Parathyroid adenoma (tissue), 2 donors: ENCODE measurements around the gene RNPEPL1.

Source experiments
- H2AFZ ChIP-seq: fragments of 300-600 bp; sonication (generic); one replicate; pipeline ENCODE4 v1.7.0; 2017; ENCODE audit warnings: antibody characterized with exemption, mild to moderate bottlenecking
- H3K27ac ChIP-seq: fragments of 300-600 bp; sonication (generic); one replicate; pipeline ENCODE4 v1.7.0; 2017
- H3K27me3 ChIP-seq: fragments of 300-600 bp; sonication (generic); one replicate; pipeline ENCODE4 v1.7.0; 2017; ENCODE audit warnings: low read length; ENCODE audit not compliant: control insufficient read depth, insufficient read depth
- H3K36me3 ChIP-seq: fragments of 300-600 bp; sonication (generic); one replicate; pipeline ENCODE4 v1.7.0; 2017; ENCODE audit warnings: low read length; ENCODE audit not compliant: control insufficient read depth, insufficient read depth
- H3K4me1 ChIP-seq: fragments of 300-600 bp; sonication (generic); one replicate; pipeline ENCODE4 v1.7.0; 2017; ENCODE audit warnings: control low read depth
- H3K4me2 ChIP-seq: fragments of 300-600 bp; sonication (generic); one replicate; pipeline ENCODE4 v1.7.0; 2017; ENCODE audit warnings: low read length
- H3K4me3 ChIP-seq: fragments of 300-600 bp; sonication (generic); one replicate; pipeline ENCODE4 v1.7.0; 2017; ENCODE audit warnings: low read depth, low read length
- H3K79me2 ChIP-seq: fragments of 300-600 bp; sonication (generic); one replicate; pipeline ENCODE4 v1.7.0; 2017; ENCODE audit warnings: control low read depth
- H3K9ac ChIP-seq: fragments of 300-600 bp; sonication (generic); one replicate; pipeline ENCODE4 v1.7.0; 2017; ENCODE audit warnings: mild to moderate bottlenecking
- H3K9me3 ChIP-seq: fragments of 300-600 bp; sonication (generic); one replicate; pipeline ENCODE4 v1.7.0; 2017; ENCODE audit warnings: low read length; ENCODE audit not compliant: control insufficient read depth
- TF ChIP-seq, protein P1 (sequence below): fragments of 300-600 bp; sonication (generic); IDR thresholded peaks from one replicate; pipeline ENCODE4 v1.7.0; 2017; ENCODE audit warnings: antibody characterized with exemption, mild to moderate bottlenecking
- donor health status: primary hyperparathyroidism.

The RNPEPL1 gene

DNA sequence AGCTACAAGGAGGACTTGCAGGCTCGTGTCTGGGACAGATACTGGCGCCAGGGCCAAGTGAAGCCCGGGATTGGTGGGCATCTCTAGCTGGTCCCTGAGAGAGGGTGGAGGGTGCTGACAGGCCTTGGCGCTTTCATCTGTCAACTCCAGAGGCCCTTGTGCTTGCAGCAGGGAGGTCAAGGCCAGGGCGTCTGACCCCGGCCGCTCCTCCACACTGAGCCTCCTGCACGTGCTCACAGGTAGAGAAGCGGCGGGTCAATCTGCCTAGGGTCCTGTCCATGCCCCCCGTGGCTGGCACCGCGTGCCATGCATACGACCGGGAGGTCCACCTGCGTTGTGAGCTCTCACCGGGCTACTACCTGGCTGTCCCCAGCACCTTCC lies 27.8 kb downstream of the RNPEPL1 start:
- Histone ChIP-seq H3K79me2 (peaks cover 12% of the 10 kb centered on the region), H3K4me2 (no peak overlapping the region), H3K27ac (no peak overlapping the region), H3K9me3 (no peaks in the 10 kb centered on the region), H3K27me3 (no peaks in the 10 kb centered on the region), H2AFZ (no peak overlapping the region), H3K4me1 (no peaks in the 10 kb centered on the region), H3K4me3 (no peak overlapping the region), H3K9ac (no peak overlapping the region), H3K36me3 (no peaks in the 10 kb centered on the region)
- TF ChIP-seq, protein P1, sequence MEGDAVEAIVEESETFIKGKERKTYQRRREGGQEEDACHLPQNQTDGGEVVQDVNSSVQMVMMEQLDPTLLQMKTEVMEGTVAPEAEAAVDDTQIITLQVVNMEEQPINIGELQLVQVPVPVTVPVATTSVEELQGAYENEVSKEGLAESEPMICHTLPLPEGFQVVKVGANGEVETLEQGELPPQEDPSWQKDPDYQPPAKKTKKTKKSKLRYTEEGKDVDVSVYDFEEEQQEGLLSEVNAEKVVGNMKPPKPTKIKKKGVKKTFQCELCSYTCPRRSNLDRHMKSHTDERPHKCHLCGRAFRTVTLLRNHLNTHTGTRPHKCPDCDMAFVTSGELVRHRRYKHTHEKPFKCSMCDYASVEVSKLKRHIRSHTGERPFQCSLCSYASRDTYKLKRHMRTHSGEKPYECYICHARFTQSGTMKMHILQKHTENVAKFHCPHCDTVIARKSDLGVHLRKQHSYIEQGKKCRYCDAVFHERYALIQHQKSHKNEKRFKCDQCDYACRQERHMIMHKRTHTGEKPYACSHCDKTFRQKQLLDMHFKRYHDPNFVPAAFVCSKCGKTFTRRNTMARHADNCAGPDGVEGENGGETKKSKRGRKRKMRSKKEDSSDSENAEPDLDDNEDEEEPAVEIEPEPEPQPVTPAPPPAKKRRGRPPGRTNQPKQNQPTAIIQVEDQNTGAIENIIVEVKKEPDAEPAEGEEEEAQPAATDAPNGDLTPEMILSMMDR: no peak

DNA sequence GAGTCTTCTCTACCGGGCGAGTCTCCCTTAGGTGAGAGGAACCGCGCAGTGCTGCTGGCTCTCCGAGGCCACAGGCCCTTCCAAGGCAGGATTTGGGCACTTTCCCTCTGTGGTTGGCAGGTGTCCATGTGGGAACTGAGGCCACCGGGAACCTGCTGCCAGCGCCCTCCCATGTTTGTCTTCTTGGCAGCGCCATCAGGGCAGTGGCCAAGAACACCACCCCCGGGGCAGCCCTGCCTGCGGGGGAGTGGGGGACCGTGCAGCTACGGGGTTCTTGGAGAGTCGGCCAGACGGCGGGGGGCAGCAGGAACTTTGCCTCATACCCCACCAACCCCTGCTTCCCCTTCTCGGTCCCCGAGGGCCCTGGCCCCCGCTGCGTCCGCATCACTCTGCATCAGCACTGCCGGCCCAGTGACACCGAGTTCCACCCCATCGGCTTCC lies 28.2 kb downstream of the RNPEPL1 start:
- Histone ChIP-seq H2AFZ (no peak overlapping the region), H3K4me2 (no peak overlapping the region), H3K9me3 (no peaks in the 10 kb centered on the region), H3K27me3 (no peaks in the 10 kb centered on the region), H3K79me2 (peaks cover 8% of the 10 kb centered on the region), H3K4me3 (no peak overlapping the region), H3K36me3 (no peaks in the 10 kb centered on the region), H3K4me1 (no peaks in the 10 kb centered on the region), H3K9ac (no peak overlapping the region), H3K27ac (no peak overlapping the region)
- TF ChIP-seq, protein P1: no peak

DNA sequence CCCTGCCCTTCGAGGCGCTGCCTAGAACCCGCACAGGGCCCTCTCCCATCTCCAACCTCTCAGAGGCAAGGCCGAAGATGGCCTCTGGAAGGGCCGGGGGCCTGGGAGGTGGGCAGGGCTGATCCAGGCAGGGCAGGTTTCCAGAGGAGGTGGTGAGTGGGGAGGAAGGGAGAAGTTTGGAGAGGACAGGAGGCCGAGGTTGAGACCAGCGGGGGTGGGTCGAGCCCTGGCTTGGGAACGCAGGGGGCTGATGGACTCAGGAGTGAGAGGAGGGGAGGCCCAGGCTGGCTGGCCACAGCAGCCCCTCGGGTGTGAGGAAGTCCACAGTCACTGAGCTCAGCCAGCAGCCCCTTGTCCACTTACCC lies 28.8 kb downstream of the RNPEPL1 start:
- no peak overlapping the region for H3K27ac ChIP-seq
- no peak overlapping the region for H3K4me2 ChIP-seq
- TF ChIP-seq, protein P1: no peak
- no peak overlapping the region for H2AFZ ChIP-seq
- H3K4me1 ChIP-seq: no peaks in the 10 kb centered on the region
- no peak overlapping the region for H3K9ac ChIP-seq
- peaks cover 5% of the 10 kb centered on the region for H3K79me2 ChIP-seq
- no peak overlapping the region for H3K4me3 ChIP-seq
- no peaks in the 10 kb centered on the region for H3K27me3 ChIP-seq
- no peaks in the 10 kb centered on the region for H3K36me3 ChIP-seq
- no peaks in the 10 kb centered on the region for H3K9me3 ChIP-seq

DNA sequence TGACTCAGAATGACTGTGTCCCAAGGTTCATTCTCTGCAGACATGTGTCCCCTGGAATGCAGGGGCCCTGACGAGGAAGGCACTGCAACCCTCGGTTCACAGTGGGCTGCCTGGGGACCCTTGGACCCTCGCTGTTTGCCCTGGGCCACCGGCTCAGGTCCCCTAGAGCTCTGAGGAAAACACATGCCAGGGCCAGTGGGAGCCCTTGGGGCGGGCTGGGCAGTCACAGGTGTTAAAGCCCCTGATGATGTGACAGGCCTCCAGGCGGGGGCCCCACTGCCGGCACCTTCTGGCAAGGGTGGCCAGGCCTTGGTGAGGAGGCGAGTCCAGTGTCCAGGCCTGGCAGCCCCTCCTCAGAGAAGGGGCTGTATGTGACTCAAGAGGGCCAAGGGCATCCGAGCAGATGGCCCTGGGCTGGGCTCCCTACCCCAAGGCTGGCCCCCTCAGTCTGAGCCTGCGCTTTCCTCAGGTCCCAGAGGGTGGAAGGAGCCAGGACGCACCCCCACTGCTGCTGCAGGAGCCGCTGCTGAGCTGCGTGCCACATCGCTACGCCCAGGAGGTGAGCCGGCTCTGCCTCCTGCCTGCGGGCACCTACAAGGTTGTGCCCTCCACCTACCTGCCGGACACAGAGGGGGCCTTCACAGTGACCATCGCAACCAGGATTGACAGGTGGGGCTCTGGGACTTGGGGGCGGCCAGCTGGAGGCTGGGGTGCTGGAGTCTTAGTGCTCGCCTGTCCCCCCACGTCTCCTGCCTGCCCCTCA lies 29.3 kb downstream of the RNPEPL1 start:
- no peak overlapping the region for H3K27ac ChIP-seq
- H3K27me3 ChIP-seq: no peaks in the 10 kb centered on the region
- no peaks in the 10 kb centered on the region for H3K36me3 ChIP-seq
- H3K4me1 ChIP-seq: no peaks in the 10 kb centered on the region
- TF ChIP-seq, protein P1: no peak
- H3K79me2 ChIP-seq: no peaks in the 10 kb centered on the region
- no peak overlapping the region for H3K4me2 ChIP-seq
- H3K9me3 ChIP-seq: no peaks in the 10 kb centered on the region
- no peak overlapping the region for H2AFZ ChIP-seq
- H3K4me3 ChIP-seq: no peak overlapping the region
- no peak overlapping the region for H3K9ac ChIP-seq

DNA sequence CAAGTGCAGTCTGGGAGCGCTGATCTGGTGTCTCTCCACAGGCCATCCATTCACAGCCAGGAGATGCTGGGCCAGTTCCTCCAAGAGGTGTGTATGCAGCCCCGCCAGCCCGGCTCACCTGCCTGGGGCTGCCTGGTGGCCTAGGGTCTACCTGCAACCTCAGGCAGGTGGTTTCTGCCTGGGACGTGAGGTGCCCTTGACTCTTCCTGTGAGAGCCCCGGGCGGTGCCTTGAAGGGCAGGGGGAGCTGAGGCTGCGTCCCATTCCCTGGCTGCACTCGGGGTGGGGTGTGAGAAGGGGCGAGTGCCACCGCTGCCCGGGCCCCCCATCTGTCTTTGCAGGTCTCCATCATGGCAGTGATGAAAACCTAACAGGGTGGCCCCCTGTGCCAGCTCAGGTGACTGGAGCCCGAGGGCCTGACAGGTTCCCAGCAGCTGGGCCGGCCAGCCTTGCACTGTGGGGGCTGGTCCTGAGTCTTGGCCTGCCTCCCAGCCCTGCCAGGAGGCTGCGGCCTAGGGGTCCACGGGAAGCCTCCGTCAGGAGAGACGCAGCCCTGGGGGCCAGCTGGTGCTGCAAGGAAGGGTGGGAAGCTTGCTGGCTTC lies 30.1 kb downstream of the RNPEPL1 start:
- no peaks in the 10 kb centered on the region for H3K4me1 ChIP-seq
- TF ChIP-seq, protein P1: no peak

More for the DNA sequence above, 30.1 kb downstream of the RNPEPL1 start:
- Histone ChIP-seq H3K27ac (no peak overlapping the region), H3K9me3 (no peaks in the 10 kb centered on the region), H3K4me2 (no peak overlapping the region), H3K79me2 (no peaks in the 10 kb centered on the region), H3K27me3 (no peaks in the 10 kb centered on the region), H3K36me3 (no peaks in the 10 kb centered on the region), H3K4me3 (no peak overlapping the region), H3K9ac (no peak overlapping the region), H2AFZ (no peak overlapping the region)
